WTC11 (cell line): Measurements from ENCODE around the gene ZFAND5. TPM values are rescaled to one million over a fixed set of nuclear protein-coding genes. Genes with fewer than 3 reads are reported as not detected.

Experiments
- ATAC-seq: fragments of 200-7000 bp; cut with Tn5 transposase; 2 replicates; pipeline ENCODE4 v1.10.0; 2021; ENCODE audit warnings: mild to moderate bottlenecking, moderate library complexity
- CTCF ChIA-PET: fragments of 300-600 bp; sonication (Branson Sonifier 250); formaldehyde crosslinking; loops from one replicate; lab custom pipeline; 2021; ENCODE audit warnings: antibody characterized with exemption; lab: Charles Lee
- POLR2A ChIA-PET: fragments of 350-600 bp; sonication (Branson Sonifier 250); formaldehyde crosslinking; loops from one replicate; lab custom pipeline; 2021; ENCODE audit warnings: antibody characterized with exemption; lab: Charles Lee
- DNase-seq: peaks from one replicate; pipeline ENCODE4 v3.0.0; 2021; ENCODE audit warnings: low spot score
- H3K27ac Mint-ChIP-seq: 2 replicates; pipeline ENCODE4 v1.8.0; 2021; ENCODE audit warnings: mixed read lengths
- H3K27me3 Mint-ChIP-seq: 2 replicates; pipeline ENCODE4 v1.8.0; 2021; ENCODE audit warnings: low read depth, mild to moderate bottlenecking, moderate library complexity, mixed read lengths
- H3K36me3 Mint-ChIP-seq: 2 replicates; pipeline ENCODE4 v1.8.0; 2021; ENCODE audit warnings: mixed read lengths
- H3K4me1 Mint-ChIP-seq: 2 replicates; pipeline ENCODE4 v1.8.0; 2022; ENCODE audit warnings: mixed read lengths
- H3K4me3 Mint-ChIP-seq: 2 replicates; pipeline ENCODE4 v1.8.0; 2021; ENCODE audit warnings: mild to moderate bottlenecking, moderate library complexity, mixed read lengths
- H3K9me3 Mint-ChIP-seq: 2 replicates; pipeline ENCODE4 v1.8.0; 2021; ENCODE audit warnings: mixed read lengths
- E2F4 ChIP-seq: sonication (generic); formaldehyde crosslinking; IDR thresholded peaks from 2 replicates; pipeline ENCODE4 v1.8.1; 2022; ENCODE audit warnings: low read depth, mild to moderate bottlenecking, moderate library complexity, missing genetic modification reagents, borderline replicate concordance
- ERG ChIP-seq: fragments of 250-450 bp; sonication (Bioruptor Pico); IDR thresholded peaks from 2 replicates; pipeline ENCODE4 v1.8.0; 2021; ENCODE audit warnings: mild to moderate bottlenecking
- FOXP1 ChIP-seq: sonication (generic); formaldehyde crosslinking; IDR thresholded peaks from 2 replicates; pipeline ENCODE4 v1.8.0; 2022; ENCODE audit warnings: missing genetic modification reagents, mild to moderate bottlenecking, moderate library complexity, borderline replicate concordance
- JUN ChIP-seq: sonication (generic); formaldehyde crosslinking; IDR thresholded peaks from 2 replicates; pipeline ENCODE4 v1.8.0; 2023; ENCODE audit warnings: mild to moderate bottlenecking, missing genetic modification reagents
- KAT7 ChIP-seq: sonication (generic); formaldehyde crosslinking; IDR thresholded peaks from 2 replicates; pipeline ENCODE4 v1.8.1; 2023; ENCODE audit warnings: missing genetic modification reagents, mild to moderate bottlenecking, borderline replicate concordance
- PRDM15 ChIP-seq: sonication (generic); formaldehyde crosslinking; IDR thresholded peaks from 2 replicates; pipeline ENCODE4 v1.8.0; 2022; ENCODE audit warnings: missing genetic modification reagents
- ZBTB21 ChIP-seq: sonication (generic); formaldehyde crosslinking; IDR thresholded peaks from 2 replicates; pipeline ENCODE4 v1.8.1; 2023; ENCODE audit warnings: mild to moderate bottlenecking, missing genetic modification reagents, borderline replicate concordance
- ZNF121 ChIP-seq: sonication (generic); formaldehyde crosslinking; IDR thresholded peaks from 2 replicates; pipeline ENCODE4 v1.8.0; 2023; ENCODE audit warnings: missing genetic modification reagents
- ZNF219 ChIP-seq: sonication (generic); formaldehyde crosslinking; IDR thresholded peaks from 2 replicates; pipeline ENCODE4 v1.8.0; 2023; ENCODE audit warnings: missing genetic modification reagents, mild to moderate bottlenecking, borderline replicate concordance
- ZNF263 ChIP-seq: sonication (generic); formaldehyde crosslinking; IDR thresholded peaks from 2 replicates; pipeline ENCODE4 v1.8.1; 2022; ENCODE audit warnings: low read depth, mild to moderate bottlenecking, moderate library complexity, missing genetic modification reagents
- ZNF281 ChIP-seq: sonication (generic); formaldehyde crosslinking; IDR thresholded peaks from 2 replicates; pipeline ENCODE4 v1.8.0; 2023; ENCODE audit warnings: mild to moderate bottlenecking, missing genetic modification reagents
- ZNF423 ChIP-seq: fragments of 250-450 bp; sonication (Bioruptor Pico); IDR thresholded peaks from 2 replicates; pipeline ENCODE4 v2.1.2; 2022; ENCODE audit warnings: mild to moderate bottlenecking, moderate library complexity
- ZNF671 ChIP-seq: fragments of 250-450 bp; sonication (Bioruptor Pico); IDR thresholded peaks from 2 replicates; pipeline ENCODE4 v1.8.0; 2021; ENCODE audit warnings: mild to moderate bottlenecking
- total RNA-seq: library from RNA; stranded (reverse); gene quantifications from 3 replicates; pipeline ENCODE4 v1.2.3, GENCODE V29; 2021

Gene ZFAND5
- total RNA-seq, 1 experiment from 2014 or later, result 137 TPM

- Mint-ChIP-seq H3K27ac (no peak overlapping the region), H3K36me3 (peaks cover 22% of the 10 kb centered on the region), H3K9me3 (peaks cover 34% of the 10 kb centered on the region), H3K4me1 (no peaks in the 10 kb centered on the region), H3K4me3 (no peak overlapping the region), H3K27me3 (peaks cover 3% of the 10 kb centered on the region; the same call in 1 of the 2 replicates)
- ChIA-PET CTCF (no interaction called here), POLR2A (interaction anchor here (1.2 kb wide), 1 partner anchor 10 kb away, joined by 4 read pairs; no protein-coding TSS in a partner anchor)
- ATAC-seq, result no peak
- no peak for DNase-seq
- no peak for TF ChIP-seq ZBTB21 (CRISPR knock-in tag)
Measured at GRCh38 chr9:72326641-72327040, 38.4 kb downstream of the ZFAND5 start.

- CTCF ChIA-PET, result no interaction called here
- Mint-ChIP-seq H3K9me3 (peaks cover 36% of the 10 kb centered on the region), H3K27me3 (peaks cover 3% of the 10 kb centered on the region; the same call in 1 of the 2 replicates)
Measured at GRCh38 chr9:72324974-72325373, 40.0 kb downstream of the ZFAND5 start.

More at GRCh38 chr9:72324974-72325373, 40.0 kb downstream of the ZFAND5 start:
- H3K27ac Mint-ChIP-seq, result no peak overlapping the region
- POLR2A ChIA-PET, result no interaction called here
- TF ChIP-seq ZBTB21 (CRISPR knock-in tag) (no peak), KAT7 (CRISPR knock-in tag) (no peak), ZNF671 (CRISPR knock-in tag) (no peak), JUN (CRISPR knock-in tag) (no peak), FOXP1 (CRISPR knock-in tag) (no peak), ZNF281 (CRISPR knock-in tag) (no peak), ZNF219 (CRISPR knock-in tag) (no peak), E2F4 (no peak), ZNF121 (CRISPR knock-in tag) (no peak), ZNF263 (CRISPR knock-in tag) (no peak), ERG (CRISPR knock-in tag) (no peak), PRDM15 (CRISPR knock-in tag) (no peak), ZNF423 (CRISPR knock-in tag) (no peak)
- TF ChIP-seq, all 79 proteins: peak for 0
- DNase-seq (no peak), ATAC-seq (no peak)
- peaks cover 22% of the 10 kb centered on the region for H3K36me3 Mint-ChIP-seq
- no peak overlapping the region for H3K4me3 Mint-ChIP-seq
- H3K4me1 Mint-ChIP-seq, result no peaks in the 10 kb centered on the region
